ENCODE results near the gene CLDN20. TPM values are rescaled to one million over a fixed set of nuclear protein-coding genes. Genes with fewer than 3 reads are reported as not detected.
"Not testable (repeated sequence)": the region's sequence is repeated elsewhere in the genome, so short reads cannot be mapped to it uniquely, and the experiment has no call there.

Gene CLDN20
- total and polyA plus RNA-seq, 2 of the 4 experiments (the other 2 are of a cell fraction): not detected

DNA sequence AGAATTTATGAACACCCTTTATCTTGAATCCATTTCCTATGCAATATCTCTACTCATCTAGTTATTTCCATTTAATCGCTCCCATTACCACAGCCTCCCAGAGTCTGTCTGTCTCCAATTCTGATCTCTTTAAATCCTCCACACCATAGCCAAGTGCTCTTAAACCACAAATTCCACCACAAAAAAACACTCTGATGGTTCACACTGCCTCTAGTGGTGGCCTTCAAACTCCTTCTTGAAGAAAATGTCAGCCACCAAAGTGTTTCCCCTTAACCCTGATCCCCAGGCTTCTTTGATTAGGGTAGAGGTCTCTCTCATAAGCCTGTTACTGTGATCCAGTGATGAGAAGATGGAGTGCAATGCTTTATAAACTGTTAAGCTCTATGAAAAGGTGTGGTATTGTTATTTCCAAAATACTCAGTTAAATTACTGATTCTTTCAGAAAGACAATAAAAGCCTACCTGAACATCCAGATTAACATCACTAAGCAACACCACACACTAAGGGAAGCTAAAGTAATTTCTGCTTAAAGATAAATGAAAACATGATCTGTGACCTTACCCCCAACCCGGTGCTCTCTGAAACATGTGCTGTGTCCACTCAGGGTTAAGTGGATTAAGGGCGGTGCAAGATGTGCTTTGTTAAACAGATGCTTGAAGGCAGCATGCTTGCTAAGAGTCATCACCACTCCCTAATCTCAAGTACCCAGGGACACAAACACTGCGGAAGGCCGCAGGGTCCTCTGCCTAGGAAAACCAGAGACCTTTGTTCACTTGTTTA lies 4.5 kb downstream of the CLDN20 start:
- H3K4me3 ChIP-seq (ENCODE audit: insufficient read depth, low read depth, low read length); H3K9me3 ChIP-seq (ENCODE audit: control insufficient read depth, insufficient read depth, low read length); H3K36me3 ChIP-seq (ENCODE audit: control insufficient read depth, insufficient read depth, low read length); H4K20me1 ChIP-seq (ENCODE audit: insufficient read depth, low read length); H3K27me3 ChIP-seq (ENCODE audit: control insufficient read depth, insufficient read depth, low read length); H3K4ac ChIP-seq (ENCODE audit: low read depth, low read length); H3K4me2 ChIP-seq (ENCODE audit: low read depth, low read length); H2AK5ac ChIP-seq (ENCODE audit: low read depth, low read length); BruUV-seq (replicated peaks); H3K23ac ChIP-seq (ENCODE audit: low read depth, low read length); H3K9ac ChIP-seq (ENCODE audit: low read depth, low read length); H2AK9ac ChIP-seq (replicated peaks; ENCODE audit: low read depth, low read length, poor library complexity); in situ Hi-C loops (cut with MboI; ENCODE audit: low sequenced_read_pairs); H3K18ac ChIP-seq (ENCODE audit: low read depth, low read length); H2BK20ac ChIP-seq (ENCODE audit: low read depth, low read length); H3K14ac ChIP-seq (replicated peaks; ENCODE audit: low read depth, low read length); H2BK15ac ChIP-seq (ENCODE audit: low read depth, low read length); H4K5ac ChIP-seq (ENCODE audit: low read depth, low read length); H3K9me1 ChIP-seq (ENCODE audit: insufficient read depth, low read length); H3K56ac ChIP-seq (ENCODE audit: extremely low read depth, insufficient read depth, low read length); H2BK120ac ChIP-seq (ENCODE audit: low read depth, low read length); POLR2A ChIA-PET (ENCODE audit: unreplicated experiment); dilution Hi-C loops (cut with HindIII; ENCODE audit: low sequenced_read_pairs, unreplicated experiment); H3K4me1 ChIP-seq (ENCODE audit: control insufficient read depth, insufficient read depth, low read length); H2AFZ ChIP-seq (replicated peaks; ENCODE audit: low read length, poor library complexity); H3K27ac ChIP-seq (ENCODE audit: insufficient read depth, low read length); H4K91ac ChIP-seq (ENCODE audit: insufficient read depth, low read depth, low read length); intact Hi-C loops (cut with micrococcal nuclease); H4K8ac ChIP-seq (ENCODE audit: low read depth in 2 of 2, low read length in 2 of 2); H2BK5ac ChIP-seq (ENCODE audit: low read depth, low read length, poor library complexity, severe bottlenecking): not testable (repeated sequence)
- CTCF ChIA-PET: interaction anchor here (1.9 kb wide), 1 partner anchor 90 kb away, joined by 5 read pairs; no protein-coding TSS in a partner anchor
- WGBS, 2 experiments (ENCODE audit: extremely low coverage in 2 of 2, insufficient read length in 1 of 2): 90% methylated on average over 1 of the region's 5 CpGs; no CpG with 5 or more reads in 1 of the 2 experiments
- DNase-seq (peak; percentile 51), ATAC-seq (ENCODE audit: low read depth) (peak; percentile 64; the same call in 1 of the 2 replicates)
- peaks cover 18 to 44% of the 10 kb centered on the region in 2 experiments; a peak in 3 of 4 replicates for H3K79me1 ChIP-seq (ENCODE audit: low read depth in 1 of 2, low read length in 2 of 2)
- TF ChIP-seq RAD21 (IDR thresholded peaks at IDR 0.05; ENCODE audit: low read length) (peak; percentile 41), CTCF (conservative IDR thresholded peaks at IDR 0.05; ENCODE audit: low read depth, low read length) (peak; percentile 53)

All from IMR-90 (cell line).